PFSK-1 (cell line): ENCODE data around the gene TMEM272.

Experiments
- FOXP2 ChIP-seq: optimal IDR thresholded peaks from 2 replicates; pipeline ENCODE3; 2011; ENCODE audit warnings: borderline replicate concordance, control low read depth, inconsistent platforms; ENCODE audit not compliant: insufficient read depth; ENCODE audit errors: extremely low read length, extremely low read depth
- POLR2AphosphoS5 ChIP-seq: IDR thresholded peaks from 2 replicates; pipeline ENCODE4 v1.6.1; 2012; ENCODE audit warnings: low read depth, mild to moderate bottlenecking, control low read depth, low read length, moderate library complexity
- SIN3A ChIP-seq: IDR thresholded peaks from 2 replicates; pipeline ENCODE4 v1.6.1; 2012; ENCODE audit warnings: mild to moderate bottlenecking, low read length, moderate library complexity, borderline replicate concordance; ENCODE audit not compliant: insufficient read depth
- TAF1 ChIP-seq: IDR thresholded peaks from 2 replicates; pipeline ENCODE4 v1.6.1; 2012; ENCODE audit warnings: low read length, control low read depth, borderline replicate concordance; ENCODE audit not compliant: insufficient read depth
- TF ChIP-seq, protein P1 (sequence below), 2 experiments: IDR thresholded peaks; 2 replicates each; pipeline versions ENCODE4 v1.6.1 to v1.8.0; 2011 to 2012; ENCODE audit warnings: low read depth in 2 of 2, low read length in 2 of 2, control low read depth in 1 of 2, inconsistent platforms in 1 of 2, mild to moderate bottlenecking in 1 of 2, moderate library complexity in 1 of 2; ENCODE audit not compliant: insufficient read depth in 1 of 2

The TMEM272 gene

DNA sequence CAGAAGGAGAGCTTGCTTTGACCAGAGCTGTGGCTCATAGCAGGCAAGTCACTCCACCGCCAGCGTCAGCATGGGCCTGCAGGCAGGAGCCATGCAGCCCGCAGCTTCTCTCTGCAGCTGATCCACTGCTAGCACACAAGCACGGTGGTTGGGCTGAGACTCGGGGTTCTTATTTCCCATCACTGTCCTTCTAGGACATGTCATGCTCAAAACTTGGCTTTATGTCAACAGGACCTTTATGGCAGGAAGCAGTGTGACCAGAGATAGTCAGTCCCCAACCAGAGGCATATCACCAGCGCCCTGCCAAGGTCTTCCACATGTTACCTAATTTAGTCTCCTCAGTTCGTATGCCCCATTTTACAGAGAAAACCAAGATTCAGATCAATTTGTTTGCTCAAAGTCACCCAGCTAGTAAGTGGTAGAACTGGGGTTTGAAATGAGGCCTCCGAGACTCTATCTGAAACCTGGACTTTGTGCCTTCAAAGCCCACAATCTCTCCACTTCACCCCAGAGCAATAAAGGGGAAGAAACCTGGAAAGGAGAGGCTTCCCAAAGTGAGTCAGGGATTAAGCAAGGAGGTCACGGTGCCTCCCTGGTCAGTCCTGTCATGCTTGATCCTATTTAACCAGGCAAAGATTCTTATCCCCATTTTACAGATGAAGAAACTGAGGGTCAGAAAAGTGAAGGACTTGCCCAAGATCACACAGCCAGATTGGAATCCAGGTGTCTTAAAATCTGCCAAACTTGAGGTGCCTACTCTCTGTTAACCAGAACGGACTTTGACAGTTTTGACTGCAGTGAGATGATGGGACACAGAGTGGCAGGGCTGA lies 5.1 kb downstream of the TMEM272 start:
- no peak for TF ChIP-seq TAF1
- TF ChIP-seq SIN3A: no peak
- TF ChIP-seq FOXP2: no peak
- TF ChIP-seq, protein P1, sequence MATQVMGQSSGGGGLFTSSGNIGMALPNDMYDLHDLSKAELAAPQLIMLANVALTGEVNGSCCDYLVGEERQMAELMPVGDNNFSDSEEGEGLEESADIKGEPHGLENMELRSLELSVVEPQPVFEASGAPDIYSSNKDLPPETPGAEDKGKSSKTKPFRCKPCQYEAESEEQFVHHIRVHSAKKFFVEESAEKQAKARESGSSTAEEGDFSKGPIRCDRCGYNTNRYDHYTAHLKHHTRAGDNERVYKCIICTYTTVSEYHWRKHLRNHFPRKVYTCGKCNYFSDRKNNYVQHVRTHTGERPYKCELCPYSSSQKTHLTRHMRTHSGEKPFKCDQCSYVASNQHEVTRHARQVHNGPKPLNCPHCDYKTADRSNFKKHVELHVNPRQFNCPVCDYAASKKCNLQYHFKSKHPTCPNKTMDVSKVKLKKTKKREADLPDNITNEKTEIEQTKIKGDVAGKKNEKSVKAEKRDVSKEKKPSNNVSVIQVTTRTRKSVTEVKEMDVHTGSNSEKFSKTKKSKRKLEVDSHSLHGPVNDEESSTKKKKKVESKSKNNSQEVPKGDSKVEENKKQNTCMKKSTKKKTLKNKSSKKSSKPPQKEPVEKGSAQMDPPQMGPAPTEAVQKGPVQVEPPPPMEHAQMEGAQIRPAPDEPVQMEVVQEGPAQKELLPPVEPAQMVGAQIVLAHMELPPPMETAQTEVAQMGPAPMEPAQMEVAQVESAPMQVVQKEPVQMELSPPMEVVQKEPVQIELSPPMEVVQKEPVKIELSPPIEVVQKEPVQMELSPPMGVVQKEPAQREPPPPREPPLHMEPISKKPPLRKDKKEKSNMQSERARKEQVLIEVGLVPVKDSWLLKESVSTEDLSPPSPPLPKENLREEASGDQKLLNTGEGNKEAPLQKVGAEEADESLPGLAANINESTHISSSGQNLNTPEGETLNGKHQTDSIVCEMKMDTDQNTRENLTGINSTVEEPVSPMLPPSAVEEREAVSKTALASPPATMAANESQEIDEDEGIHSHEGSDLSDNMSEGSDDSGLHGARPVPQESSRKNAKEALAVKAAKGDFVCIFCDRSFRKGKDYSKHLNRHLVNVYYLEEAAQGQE (IDR thresholded peaks at IDR 0.05; ENCODE audit: insufficient read depth in 1 of 2, low read depth in 2 of 2, low read length in 2 of 2): no peak
- TF ChIP-seq POLR2AphosphoS5: no peak

DNA sequence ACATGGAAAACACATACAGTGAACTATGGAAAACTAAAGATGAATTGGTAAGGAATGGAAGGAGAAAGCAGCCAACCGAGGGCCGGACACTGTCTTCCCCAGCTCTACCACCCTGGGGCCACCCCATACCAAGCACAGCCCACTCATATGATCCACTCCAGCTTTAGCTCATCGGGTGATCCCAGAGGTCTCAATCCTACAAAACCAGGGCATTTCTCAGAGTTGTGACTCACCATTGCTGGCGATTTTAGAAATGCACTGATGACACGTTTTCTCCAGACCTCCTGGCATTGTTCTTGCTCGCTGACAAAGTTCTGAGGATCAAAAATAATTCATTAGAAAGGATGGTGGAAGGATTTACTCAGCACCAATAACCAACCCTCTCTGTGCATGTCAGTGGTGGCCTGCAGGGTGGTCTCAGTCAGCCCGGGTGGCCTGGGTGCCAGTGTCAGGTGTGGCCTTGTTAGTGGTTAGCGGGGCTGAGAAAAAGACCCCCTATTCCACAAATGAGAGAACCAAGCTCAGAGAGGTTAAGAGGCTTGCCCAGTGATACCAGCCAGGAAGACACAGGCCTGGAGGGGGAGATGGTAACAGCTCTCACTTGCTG lies 6.6 kb downstream of the TMEM272 start:
- TF ChIP-seq TAF1: no peak
- TF ChIP-seq, protein P1 (IDR thresholded peaks at IDR 0.05; ENCODE audit: insufficient read depth in 1 of 2, low read depth in 2 of 2, low read length in 2 of 2): no peak
- no peak for TF ChIP-seq FOXP2
- no peak for TF ChIP-seq SIN3A
- TF ChIP-seq POLR2AphosphoS5: no peak

DNA sequence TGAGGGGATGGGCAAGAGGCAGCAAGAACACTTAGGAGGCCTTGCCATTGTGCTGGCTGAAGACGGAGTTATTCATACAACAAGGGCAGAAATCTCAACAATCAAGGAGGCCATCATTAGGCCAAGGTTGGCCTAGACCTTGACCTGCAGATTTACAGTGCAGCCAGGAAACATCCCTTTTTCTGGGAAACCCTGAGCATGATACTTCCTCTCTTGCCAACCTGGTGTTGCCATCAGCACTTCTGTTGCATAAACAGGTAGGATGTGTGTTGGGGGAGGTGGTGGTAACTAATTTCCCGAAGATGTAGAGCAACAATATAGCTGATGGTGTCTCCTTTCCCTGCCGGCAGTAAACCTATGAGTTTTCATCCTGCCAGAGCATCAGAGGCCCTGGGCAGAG lies 8.0 kb downstream of the TMEM272 start:
- TF ChIP-seq POLR2AphosphoS5: no peak
- no peak for TF ChIP-seq TAF1
- TF ChIP-seq, protein P1 (IDR thresholded peaks at IDR 0.05; ENCODE audit: insufficient read depth in 1 of 2, low read depth in 2 of 2, low read length in 2 of 2): no peak
- no peak for TF ChIP-seq FOXP2
- TF ChIP-seq SIN3A: no peak

DNA sequence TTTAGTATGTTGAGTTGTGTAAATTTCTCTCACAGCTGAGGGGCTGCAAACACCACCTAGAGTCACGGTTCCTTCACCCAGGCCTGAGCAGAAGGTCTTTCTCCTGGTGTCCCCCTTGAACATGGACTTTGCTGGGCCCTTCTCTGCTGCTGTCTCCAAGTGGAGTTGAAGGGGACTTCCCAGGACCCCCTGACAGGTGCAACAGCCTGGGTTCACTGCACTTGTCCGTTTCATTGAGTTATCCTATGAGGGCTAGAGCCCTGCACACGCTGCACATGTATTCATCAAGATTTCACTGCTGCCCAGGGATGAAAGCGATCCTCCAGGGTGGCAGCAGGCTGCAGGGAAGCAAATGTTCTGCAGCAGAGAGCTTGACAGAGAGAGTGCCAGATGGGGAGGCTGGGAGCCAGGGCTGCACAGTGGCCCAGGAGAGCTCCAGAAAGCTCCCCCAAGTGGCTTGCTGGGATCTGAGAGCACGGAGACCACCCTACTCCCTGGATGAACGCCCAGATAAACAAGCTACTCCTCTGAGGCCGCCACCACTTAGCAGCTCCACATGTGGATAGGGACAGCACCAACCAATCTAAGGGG lies 10.3 kb downstream of the TMEM272 start:
- TF ChIP-seq POLR2AphosphoS5 (no peak), SIN3A (no peak), FOXP2 (no peak), TAF1 (no peak)
- TF ChIP-seq, protein P1 (IDR thresholded peaks at IDR 0.05; ENCODE audit: insufficient read depth in 1 of 2, low read depth in 2 of 2, low read length in 2 of 2): no peak
